ENCODE measurements around the gene MEFV. TPM values are rescaled to one million over a fixed set of nuclear protein-coding genes. Genes with fewer than 3 reads are reported as not detected.
A peak's percentile ranks its signal among the peaks of the same experiment; 100 is the strongest.

MEFV gene
- total RNA-seq, 1 donor from 2014 or later, result not detected

DNA sequence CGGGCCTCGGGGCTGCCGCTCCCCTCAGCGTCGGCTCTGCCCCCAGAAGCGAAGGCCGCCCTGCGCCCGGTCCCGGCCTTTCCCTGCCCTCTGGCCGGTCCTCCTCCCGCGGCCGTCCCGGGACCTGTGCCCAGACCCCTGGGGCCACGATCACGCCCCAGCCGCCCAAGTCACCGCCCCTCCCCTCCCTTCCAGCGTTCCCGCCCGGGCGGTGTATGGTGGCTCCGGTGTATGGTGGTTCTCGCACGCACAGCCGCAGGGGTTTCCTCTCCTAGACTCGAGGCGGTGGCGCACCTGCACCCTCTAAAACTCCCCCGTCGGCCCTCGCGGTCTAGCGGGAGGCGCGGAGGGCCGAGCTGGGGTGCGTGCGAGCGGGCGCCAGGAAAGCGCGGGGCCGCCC is 38.8 kb upstream of the MEFV start:
- no peak overlapping the region for H3K27ac Mint-ChIP-seq
- TF ChIP-seq, protein P1, sequence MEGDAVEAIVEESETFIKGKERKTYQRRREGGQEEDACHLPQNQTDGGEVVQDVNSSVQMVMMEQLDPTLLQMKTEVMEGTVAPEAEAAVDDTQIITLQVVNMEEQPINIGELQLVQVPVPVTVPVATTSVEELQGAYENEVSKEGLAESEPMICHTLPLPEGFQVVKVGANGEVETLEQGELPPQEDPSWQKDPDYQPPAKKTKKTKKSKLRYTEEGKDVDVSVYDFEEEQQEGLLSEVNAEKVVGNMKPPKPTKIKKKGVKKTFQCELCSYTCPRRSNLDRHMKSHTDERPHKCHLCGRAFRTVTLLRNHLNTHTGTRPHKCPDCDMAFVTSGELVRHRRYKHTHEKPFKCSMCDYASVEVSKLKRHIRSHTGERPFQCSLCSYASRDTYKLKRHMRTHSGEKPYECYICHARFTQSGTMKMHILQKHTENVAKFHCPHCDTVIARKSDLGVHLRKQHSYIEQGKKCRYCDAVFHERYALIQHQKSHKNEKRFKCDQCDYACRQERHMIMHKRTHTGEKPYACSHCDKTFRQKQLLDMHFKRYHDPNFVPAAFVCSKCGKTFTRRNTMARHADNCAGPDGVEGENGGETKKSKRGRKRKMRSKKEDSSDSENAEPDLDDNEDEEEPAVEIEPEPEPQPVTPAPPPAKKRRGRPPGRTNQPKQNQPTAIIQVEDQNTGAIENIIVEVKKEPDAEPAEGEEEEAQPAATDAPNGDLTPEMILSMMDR (conservative IDR thresholded peaks at IDR 0.05), result no peak
- H3K36me3 Mint-ChIP-seq, result peaks cover 79% of the 10 kb centered on the region
- DNase-seq (ENCODE audit: extremely low spot score, unreplicated experiment), result no peak
- no peaks in the 10 kb centered on the region for H3K4me1 Mint-ChIP-seq (ENCODE audit: unreplicated experiment)
- H3K4me3 Mint-ChIP-seq, result no peak overlapping the region
- peaks cover 28% of the 10 kb centered on the region for H3K9me3 Mint-ChIP-seq
- no peaks in the 10 kb centered on the region for H3K27me3 Mint-ChIP-seq

DNA sequence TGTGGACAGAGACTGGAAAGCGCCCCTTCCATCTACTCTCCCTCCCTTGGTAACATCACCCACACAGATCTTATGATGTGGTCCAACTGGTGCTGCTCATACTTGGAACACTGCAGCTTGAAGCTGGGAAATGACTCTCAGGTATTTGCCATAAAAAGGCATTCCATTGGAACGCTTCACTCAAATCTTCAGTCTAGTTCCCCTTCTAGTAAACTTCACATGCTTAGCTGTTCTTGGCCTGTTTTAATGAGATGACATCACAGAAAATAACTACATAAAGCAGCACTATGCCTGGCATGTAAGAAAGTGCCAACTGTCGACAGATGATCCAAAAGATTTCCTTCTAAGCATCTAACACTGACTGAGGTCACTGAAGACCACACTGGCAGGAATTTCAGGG is 36.2 kb upstream of the MEFV start:
- DNase-seq (ENCODE audit: extremely low spot score, unreplicated experiment), result no peak
- no peaks in the 10 kb centered on the region for H3K4me1 Mint-ChIP-seq (ENCODE audit: unreplicated experiment)
- TF ChIP-seq, protein P1 (conservative IDR thresholded peaks at IDR 0.05), result no peak
- H3K4me3 Mint-ChIP-seq, result no peak overlapping the region
- H3K36me3 Mint-ChIP-seq, result peaks cover 76% of the 10 kb centered on the region
- H3K9me3 Mint-ChIP-seq, result peaks cover 27% of the 10 kb centered on the region
- no peak overlapping the region for H3K27ac Mint-ChIP-seq
- H3K27me3 Mint-ChIP-seq, result no peaks in the 10 kb centered on the region

DNA sequence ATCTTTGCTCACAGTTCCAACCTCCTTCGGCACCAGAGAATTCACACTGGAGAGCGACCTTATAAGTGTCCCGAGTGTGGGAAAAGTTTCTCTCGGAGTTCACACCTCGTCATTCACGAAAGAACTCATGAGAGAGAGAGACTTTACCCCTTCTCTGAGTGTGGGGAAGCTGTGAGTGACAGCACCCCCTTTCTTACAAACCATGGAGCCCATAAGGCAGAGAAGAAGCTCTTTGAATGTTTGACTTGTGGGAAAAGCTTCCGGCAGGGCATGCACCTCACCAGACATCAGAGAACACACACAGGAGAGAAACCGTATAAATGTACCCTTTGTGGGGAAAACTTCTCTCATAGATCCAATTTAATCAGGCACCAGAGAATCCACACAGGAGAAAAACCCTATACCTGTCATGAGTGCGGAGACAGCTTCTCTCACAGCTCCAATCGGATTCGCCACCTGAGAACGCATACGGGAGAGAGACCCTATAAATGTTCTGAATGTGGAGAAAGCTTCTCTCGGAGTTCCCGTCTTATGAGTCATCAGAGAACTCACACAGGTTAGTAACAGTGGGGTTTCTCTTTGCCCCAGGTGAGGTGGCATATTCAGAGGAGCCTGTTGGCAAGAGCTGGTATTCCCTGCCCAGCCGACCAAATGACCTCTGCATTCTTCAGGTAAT is 33.7 kb upstream of the MEFV start:
- Mint-ChIP-seq H3K27me3 (no peaks in the 10 kb centered on the region), H3K4me3 (no peak overlapping the region), H3K27ac (no peak overlapping the region), H3K36me3 (peaks cover 82% of the 10 kb centered on the region), H3K9me3 (peaks cover 17% of the 10 kb centered on the region), H3K4me1 (ENCODE audit: unreplicated experiment) (no peaks in the 10 kb centered on the region)
- TF ChIP-seq, protein P1 (conservative IDR thresholded peaks at IDR 0.05), result no peak
- DNase-seq (ENCODE audit: extremely low spot score, unreplicated experiment), result no peak

DNA sequence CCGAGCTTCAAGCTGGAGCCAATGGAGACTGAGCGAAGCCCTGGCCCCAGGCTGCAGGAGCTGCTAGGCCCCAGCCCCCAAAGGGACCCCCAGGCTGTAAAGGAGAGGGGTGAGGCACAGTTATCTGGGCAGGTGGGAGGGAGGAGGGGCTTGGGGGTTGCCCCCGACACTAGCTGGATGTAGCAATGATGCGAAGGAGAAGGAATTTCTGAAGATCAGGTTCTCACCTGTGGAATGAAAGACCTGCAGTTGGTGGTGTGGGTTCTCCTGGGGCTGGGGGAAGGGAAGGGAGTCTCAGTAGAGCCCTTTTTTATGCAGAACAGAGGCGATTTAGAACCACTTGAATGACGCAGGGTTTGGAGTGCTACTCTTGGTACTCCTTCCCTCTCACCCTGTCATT is 28.7 kb upstream of the MEFV start:
- H3K9me3 Mint-ChIP-seq, result peaks cover 3% of the 10 kb centered on the region
- no peak overlapping the region for H3K27ac Mint-ChIP-seq
- no peak for DNase-seq (ENCODE audit: extremely low spot score, unreplicated experiment)
- peaks cover 14% of the 10 kb centered on the region for H3K4me1 Mint-ChIP-seq (ENCODE audit: unreplicated experiment)
- peak overlapping the region; percentile 97 for H3K4me3 Mint-ChIP-seq
- no peaks in the 10 kb centered on the region for H3K27me3 Mint-ChIP-seq
- TF ChIP-seq, protein P1 (conservative IDR thresholded peaks at IDR 0.05), result no peak
- H3K36me3 Mint-ChIP-seq, result peaks cover 52% of the 10 kb centered on the region

DNA sequence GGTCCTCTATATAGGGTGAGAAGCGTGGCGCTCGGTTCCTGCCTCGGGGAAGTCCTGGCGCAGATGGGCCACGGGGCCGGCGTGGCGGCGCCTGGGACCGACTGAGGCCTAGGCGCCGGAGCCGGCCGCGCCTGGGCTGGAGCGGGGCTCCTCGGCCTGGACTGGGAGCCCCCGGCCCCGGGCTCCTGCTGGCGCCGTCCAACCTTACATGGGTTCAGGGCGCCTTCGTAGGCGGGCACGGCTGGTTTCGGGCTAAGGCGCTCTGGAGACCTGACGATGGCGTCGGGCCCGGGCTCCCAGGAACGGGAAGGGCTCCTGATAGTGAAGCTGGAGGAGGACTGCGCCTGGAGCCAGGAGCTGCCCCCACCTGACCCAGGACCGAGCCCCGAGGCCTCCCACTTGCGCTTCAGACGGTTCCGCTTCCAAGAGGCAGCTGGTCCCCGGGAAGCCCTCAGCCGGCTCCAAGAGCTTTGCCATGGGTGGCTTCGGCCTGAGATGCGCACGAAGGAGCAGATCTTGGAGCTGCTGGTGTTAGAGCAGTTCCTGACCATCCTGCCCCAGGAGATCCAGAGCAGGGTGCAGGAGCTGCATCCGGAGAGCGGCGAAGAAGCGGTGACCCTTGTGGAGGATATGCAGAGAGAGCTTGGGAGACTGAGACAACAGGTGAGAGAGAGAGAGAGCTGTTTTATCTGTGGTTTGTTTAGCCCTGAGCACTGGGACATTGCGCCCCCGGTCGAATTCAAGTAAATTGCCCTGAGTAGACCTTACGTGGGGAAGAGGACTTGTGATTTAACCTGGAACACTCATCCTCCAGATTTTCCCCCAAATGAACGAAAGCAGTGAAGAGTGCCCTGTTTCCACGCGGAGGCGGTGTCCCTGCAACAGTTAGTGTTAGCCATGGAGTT is 27.4 kb upstream of the MEFV start:
- Mint-ChIP-seq H3K36me3 (peaks cover 42% of the 10 kb centered on the region), H3K27me3 (no peaks in the 10 kb centered on the region), H3K27ac (peak overlapping the region; percentile 99), H3K4me3 (peak overlapping the region; percentile 97), H3K9me3 (no peaks in the 10 kb centered on the region), H3K4me1 (ENCODE audit: unreplicated experiment) (peaks cover 14% of the 10 kb centered on the region)
- TF ChIP-seq, protein P1 (conservative IDR thresholded peaks at IDR 0.05), result no peak
- DNase-seq (ENCODE audit: extremely low spot score, unreplicated experiment), result no peak

Measured in type B pancreatic cell (in vitro differentiated cells).